Thyroid gland (tissue), 4 donors: Measurements from ENCODE around the gene PRM1.

ENCODE experiments used
- CTCF ChIP-seq, 6 experiments: fragments of 200-600 bp in 3 of 6; fragments of 450-650 bp in 3 of 6; sonication (generic) in 3 of 6; IDR thresholded peaks; one replicate each; pipeline ENCODE4 v1.5.1; 2016 to 2019; ENCODE audit warnings: antibody characterized with exemption in 6 of 6, mild to moderate bottlenecking in 2 of 6, inconsistent platforms in 1 of 6, moderate library complexity in 1 of 6
- POLR2A ChIP-seq, 2 donors: fragments of 450-650 bp; IDR thresholded peaks; one replicate each; pipeline ENCODE4 v1.6.1; 2017; ENCODE audit warnings: antibody characterized with exemption in 2 of 2, mild to moderate bottlenecking in 2 of 2, moderate library complexity in 1 of 2

- TF ChIP-seq POLR2A (IDR thresholded peaks at IDR 0.05) = no peak
- TF ChIP-seq CTCF (IDR thresholded peaks at IDR 0.05) = no peak
Observed at GRCh38 chr16:11280616-11281522, at the start of gene PRM1.
